Chondrocyte (in vitro differentiated cells): ENCODE data around the gene EPHA4. TPM values are rescaled to one million over a fixed set of nuclear protein-coding genes. Genes with fewer than 3 reads are reported as not detected.

Experiments
- DNase-seq: peaks from one replicate; pipeline ENCODE4 v3.0.0; 2021; ENCODE audit warnings: mixed read lengths, low spot score
- H3K27ac Mint-ChIP-seq: one replicate; pipeline ENCODE4 v1.8.0; 2021; ENCODE audit warnings: mild to moderate bottlenecking, moderate library complexity, mixed read lengths; ENCODE audit not compliant: unreplicated experiment
- H3K27me3 Mint-ChIP-seq: 2 replicates; pipeline ENCODE4 v1.8.0; 2021; ENCODE audit warnings: low read depth, mixed read lengths
- H3K36me3 Mint-ChIP-seq: 2 replicates; pipeline ENCODE4 v1.8.0; 2021; ENCODE audit warnings: low read depth, mixed read lengths
- H3K4me1 Mint-ChIP-seq: 2 replicates; pipeline ENCODE4 v1.8.0; 2021; ENCODE audit warnings: low read depth, mild to moderate bottlenecking, mixed read lengths
- H3K4me3 Mint-ChIP-seq: one replicate; pipeline ENCODE4 v1.8.0; 2021; ENCODE audit warnings: mild to moderate bottlenecking, moderate library complexity, mixed read lengths; ENCODE audit not compliant: unreplicated experiment
- H3K9me3 Mint-ChIP-seq: 2 replicates; pipeline ENCODE4 v1.8.0; 2021; ENCODE audit warnings: low read depth, mixed read lengths
- CTCF ChIP-seq: fragments of 200-600 bp; sonication (generic); IDR thresholded peaks from 2 replicates; pipeline ENCODE4 v1.5.0; 2021; ENCODE audit warnings: antibody characterized with exemption, mild to moderate bottlenecking, moderate library complexity
- long read RNA-seq: library from polyadenylated mRNA; stranded (forward); transcript quantifications from one replicate; pipeline ENCODE4 v2.0.0, GENCODE V29; 2021
- total RNA-seq: library from RNA; stranded (reverse); gene quantifications from 3 replicates; pipeline ENCODE4 v1.2.1, GENCODE V29; 2021

Gene EPHA4
- total RNA-seq = 3.9 to 6.8 TPM (median 5.5 TPM) in 3 replicates
- long read RNA-seq = 0 reads

GRCh38 chr2:221572219-221572820 is at the start of gene EPHA4:
EPHA4 (minus strand) TSS chr2:221572304; CDS start chr2:221572248, 56 bp downstream.
- no peaks in the 10 kb centered on the region for H3K36me3 Mint-ChIP-seq
- peak; percentile 61 for TF ChIP-seq CTCF
- H3K9me3 Mint-ChIP-seq = no peaks in the 10 kb centered on the region
- peak within 1 kb of the TSS; percentile 93 for H3K27ac Mint-ChIP-seq
- H3K27me3 Mint-ChIP-seq = peaks cover 21% of the 10 kb centered on the region
- no peak for DNase-seq
- peaks cover 37% of the 10 kb centered on the region for H3K4me1 Mint-ChIP-seq
- H3K4me3 Mint-ChIP-seq = peak within 1 kb of the TSS; percentile 92

- TF ChIP-seq CTCF = no peak
- no peaks in the 10 kb centered on the region for H3K36me3 Mint-ChIP-seq
- H3K9me3 Mint-ChIP-seq = peaks cover 4% of the 10 kb centered on the region
- DNase-seq = no peak
- no peak overlapping the region for H3K4me3 Mint-ChIP-seq
- no peaks in the 10 kb centered on the region for H3K4me1 Mint-ChIP-seq
- H3K27me3 Mint-ChIP-seq = peaks cover 5% of the 10 kb centered on the region
- no peak overlapping the region for H3K27ac Mint-ChIP-seq
These were observed 45.9 kb upstream of the EPHA4 start for GRCh38 chr2:221618007-221618406.

GRCh38 chr2:221616561-221616960 is 44.5 kb upstream of the EPHA4 start:
- no peak overlapping the region for H3K27ac Mint-ChIP-seq
- no peaks in the 10 kb centered on the region for H3K36me3 Mint-ChIP-seq
- DNase-seq = no peak
- no peak for TF ChIP-seq CTCF
- H3K4me1 Mint-ChIP-seq = no peaks in the 10 kb centered on the region
- no peak overlapping the region for H3K4me3 Mint-ChIP-seq
- H3K9me3 Mint-ChIP-seq = no peaks in the 10 kb centered on the region
- H3K27me3 Mint-ChIP-seq = peaks cover 5% of the 10 kb centered on the region

- H3K4me3 Mint-ChIP-seq = no peak overlapping the region
- peaks cover 3% of the 10 kb centered on the region for H3K27me3 Mint-ChIP-seq
- no peaks in the 10 kb centered on the region for H3K36me3 Mint-ChIP-seq
- H3K9me3 Mint-ChIP-seq = no peaks in the 10 kb centered on the region
- no peak for TF ChIP-seq CTCF
- H3K27ac Mint-ChIP-seq = no peak overlapping the region
- no peak for DNase-seq
- peaks cover 5% of the 10 kb centered on the region for H3K4me1 Mint-ChIP-seq
These were observed 42.2 kb upstream of the EPHA4 start for GRCh38 chr2:221614274-221614673.

- H3K4me3 Mint-ChIP-seq = no peak overlapping the region
- no peaks in the 10 kb centered on the region for H3K36me3 Mint-ChIP-seq
- H3K4me1 Mint-ChIP-seq = peaks cover 5% of the 10 kb centered on the region
- no peak for TF ChIP-seq CTCF
- H3K9me3 Mint-ChIP-seq = no peaks in the 10 kb centered on the region
- no peak overlapping the region for H3K27ac Mint-ChIP-seq
- H3K27me3 Mint-ChIP-seq = peaks cover 9% of the 10 kb centered on the region
- DNase-seq = no peak
These were observed 40.7 kb upstream of the EPHA4 start for GRCh38 chr2:221612800-221613199.
